ENCODE data around the gene ESYT2.
"Not testable (repeated sequence)": the region's sequence is repeated elsewhere in the genome, so short reads cannot be mapped to it uniquely, and the experiment has no call there.

ESYT2 gene

DNA sequence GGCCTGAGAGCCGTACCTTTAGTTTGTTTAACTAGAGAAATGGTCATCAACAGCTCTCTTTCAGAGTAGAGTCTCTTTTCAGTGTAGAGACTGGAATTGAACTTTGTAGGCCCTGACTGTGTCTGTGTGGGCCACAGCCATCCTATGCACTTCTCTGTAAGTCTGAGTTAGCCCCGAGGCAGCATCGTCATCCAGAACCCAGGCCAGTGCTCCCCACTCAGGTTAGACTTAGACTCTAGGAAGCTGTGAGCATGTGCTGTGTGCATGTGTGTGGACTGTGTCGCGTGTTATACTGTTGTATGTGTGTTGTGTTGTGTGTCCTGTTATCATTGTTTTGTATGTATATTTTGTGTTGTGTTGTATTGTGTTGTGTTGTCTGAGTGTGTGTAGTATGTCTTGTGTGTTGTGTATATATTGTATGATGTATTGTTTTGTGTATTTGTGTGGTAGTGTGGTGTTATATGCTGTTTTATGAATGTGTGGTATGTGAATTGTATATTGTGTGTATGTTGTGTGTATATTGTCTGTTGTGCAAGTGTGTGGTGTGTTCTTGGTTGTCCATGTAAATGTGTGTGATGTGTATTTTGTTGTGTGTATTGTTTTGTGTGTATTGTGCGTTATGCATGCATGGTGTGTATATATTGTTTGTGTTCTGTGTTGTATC, 106.6 kb downstream of the ESYT2 start:
- in situ Hi-C loops (cut with MboI; ENCODE audit: low pct_unique_long_range_greater_than_20kb, low sequenced_read_pairs): no loop called here
- DNase-seq: no peak

GRCh38 chr7:158720112-158720511, 109.2 kb downstream of the ESYT2 start:
- no peak for DNase-seq
- in situ Hi-C loops (cut with MboI; ENCODE audit: low pct_unique_long_range_greater_than_20kb, low sequenced_read_pairs): no loop called here

- DNase-seq: no peak
- in situ Hi-C loops (cut with MboI; ENCODE audit: low pct_unique_long_range_greater_than_20kb, low sequenced_read_pairs): no loop called here
These were observed 112.5 kb downstream of the ESYT2 start for GRCh38 chr7:158716802-158717201.

DNA sequence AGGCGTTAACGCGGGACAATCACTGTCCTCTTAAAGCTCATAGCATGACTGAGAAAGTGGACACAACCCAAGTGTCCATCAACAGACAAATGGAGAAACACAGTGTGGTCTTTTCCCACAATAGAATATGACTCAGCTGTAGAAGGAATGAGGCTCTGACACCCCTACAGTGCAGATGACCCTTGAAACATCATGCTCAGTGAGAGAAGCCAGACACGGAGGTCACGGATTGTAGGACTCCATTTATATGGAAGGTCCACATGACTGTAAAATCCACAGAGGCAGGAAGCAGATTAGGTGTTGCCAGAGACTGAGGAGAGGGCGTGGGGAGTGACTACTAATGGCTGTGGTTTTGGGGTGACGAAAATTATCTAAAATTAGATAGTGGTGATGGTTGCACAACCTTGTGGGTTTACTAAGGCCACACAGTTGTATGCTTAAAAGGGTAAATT, 118.6 kb downstream of the ESYT2 start:
- peak; percentile 95 for DNase-seq
- in situ Hi-C loops (cut with MboI; ENCODE audit: low pct_unique_long_range_greater_than_20kb, low sequenced_read_pairs): no loop called here

GRCh38 chr7:158707610-158708009, 121.7 kb downstream of the ESYT2 start:
- in situ Hi-C loops (cut with MboI; ENCODE audit: low pct_unique_long_range_greater_than_20kb, low sequenced_read_pairs): no loop called here
- no peak for DNase-seq

DNA sequence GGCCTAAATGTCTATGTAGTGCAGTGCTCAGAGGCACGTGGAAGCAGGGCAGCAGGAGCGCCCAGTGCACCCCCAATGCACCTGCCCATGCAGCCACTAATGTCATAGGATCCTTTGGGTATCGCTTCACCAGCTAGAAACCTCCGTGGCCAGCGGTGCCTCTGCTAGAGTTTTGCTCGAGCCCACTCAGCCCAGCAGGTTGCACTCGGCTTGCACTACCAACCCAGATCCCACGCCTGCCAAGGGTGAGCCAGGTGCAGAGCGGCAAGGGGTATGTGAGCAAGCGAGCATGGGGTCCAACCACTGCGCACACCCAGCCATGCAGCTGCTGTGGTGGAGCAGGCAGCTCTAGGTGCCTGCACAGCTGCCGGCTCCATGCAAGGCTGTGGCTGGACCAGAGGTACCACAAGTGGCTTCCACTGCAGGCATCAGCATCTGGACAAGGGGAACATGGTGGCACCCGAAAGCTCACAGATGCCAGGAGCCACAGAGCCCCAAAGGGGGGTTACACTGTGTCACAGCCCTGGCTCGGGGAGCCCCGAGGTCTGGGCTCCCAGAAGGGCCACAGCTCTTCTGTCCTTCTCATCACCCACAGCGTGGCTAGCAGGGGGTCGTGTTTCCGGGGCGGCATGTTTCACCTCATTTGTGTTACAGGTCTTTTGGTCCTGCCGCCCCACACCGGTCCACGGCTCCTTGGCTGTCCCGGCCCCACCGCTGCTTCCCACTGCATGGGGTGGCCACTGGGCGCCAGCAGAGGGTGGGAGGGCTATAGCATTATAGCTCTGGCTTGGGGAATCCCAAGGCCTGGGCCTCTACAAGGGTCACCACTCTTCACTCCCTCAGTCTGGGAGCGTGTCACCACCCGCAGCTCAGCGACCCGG, 122.4 kb downstream of the ESYT2 start:
- in situ Hi-C loops (cut with MboI; ENCODE audit: low pct_unique_long_range_greater_than_20kb, low sequenced_read_pairs): no loop called here

GRCh38 chr7:158706273-158706704, 123.0 kb downstream of the ESYT2 start:
- DNase-seq: peak; percentile 64
- in situ Hi-C loops (cut with MboI; ENCODE audit: low pct_unique_long_range_greater_than_20kb, low sequenced_read_pairs): no loop called here

More for the DNA sequence above, 122.4 kb downstream of the ESYT2 start:
- DNase-seq: no peak

DNA sequence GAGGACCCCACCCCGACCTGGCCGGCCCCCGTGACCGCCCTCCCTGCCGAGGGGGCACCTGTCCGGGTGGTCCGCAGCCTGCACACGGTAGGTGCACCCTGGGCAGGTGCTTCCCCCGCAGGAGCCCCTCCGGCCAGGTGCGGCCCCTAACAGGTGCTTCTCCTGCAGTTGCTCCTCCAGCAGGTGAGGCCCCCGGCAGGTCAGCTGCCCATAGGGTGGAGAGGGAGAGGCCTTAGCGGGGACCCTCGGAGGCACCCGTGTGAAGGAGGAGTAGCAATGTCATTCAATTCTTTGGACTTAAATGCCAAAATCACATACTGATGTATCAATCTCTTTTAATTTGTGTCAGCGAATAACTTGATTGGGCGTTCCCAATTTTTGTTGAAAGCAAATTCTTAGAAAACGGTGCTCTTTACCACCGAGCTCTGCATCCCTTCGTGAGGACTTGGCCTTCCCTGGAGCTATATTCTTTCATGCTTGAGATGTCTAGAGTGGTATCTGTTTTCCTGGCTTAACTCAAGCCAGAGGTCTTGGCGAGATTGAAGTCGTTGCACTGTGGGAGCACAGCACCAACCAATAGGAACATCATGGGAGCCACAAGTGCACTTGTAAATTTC, 124.0 kb downstream of the ESYT2 start:
- in situ Hi-C loops (cut with MboI; ENCODE audit: low pct_unique_long_range_greater_than_20kb, low sequenced_read_pairs): no loop called here
- no peak for DNase-seq

DNA sequence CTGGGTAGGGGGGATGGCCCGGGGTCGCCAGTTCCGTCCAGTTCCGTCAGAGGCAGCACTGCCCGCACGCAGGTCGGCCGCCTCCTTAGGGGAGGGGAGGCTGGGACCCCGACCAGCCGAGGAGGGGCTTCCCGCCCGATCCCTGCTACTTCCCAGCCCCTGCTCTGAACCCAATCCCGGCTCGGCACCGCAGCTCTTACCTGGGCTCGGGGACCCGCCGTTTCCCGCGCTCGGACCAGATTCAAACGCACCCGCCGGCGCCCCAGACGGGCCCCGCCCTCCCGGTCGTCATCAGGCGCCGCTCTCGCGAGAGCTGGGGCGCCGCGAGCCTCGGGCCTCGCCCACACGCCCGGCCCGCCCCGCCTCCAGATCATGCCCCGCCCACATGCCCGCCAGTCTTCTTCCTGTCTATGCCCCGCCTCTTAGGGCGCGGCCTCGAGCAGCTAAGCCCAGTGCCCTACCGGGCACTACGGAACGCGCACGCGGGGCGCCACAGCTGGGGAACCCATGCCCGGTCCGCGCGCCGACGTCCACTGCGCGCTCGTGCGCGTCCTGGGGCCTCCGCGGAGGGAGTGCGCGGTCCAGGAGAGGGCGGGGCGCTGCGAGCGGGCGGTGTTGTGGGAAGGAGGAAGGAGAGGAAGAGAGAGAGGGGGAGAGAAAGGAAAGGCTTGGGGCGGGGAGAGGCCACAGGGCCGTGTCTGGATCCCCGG, 124.6 kb downstream of the ESYT2 start, which contains the start of gene NCAPG2:
Gene NCAPG2 (minus strand): TSS at position 281 of the 710 bp plus-strand sequence. CDS start 2,905 bp downstream, outside the sequence.
- DNase-seq: peak; percentile 98
- in situ Hi-C loops (cut with MboI; ENCODE audit: low pct_unique_long_range_greater_than_20kb, low sequenced_read_pairs): no loop called here

DNA sequence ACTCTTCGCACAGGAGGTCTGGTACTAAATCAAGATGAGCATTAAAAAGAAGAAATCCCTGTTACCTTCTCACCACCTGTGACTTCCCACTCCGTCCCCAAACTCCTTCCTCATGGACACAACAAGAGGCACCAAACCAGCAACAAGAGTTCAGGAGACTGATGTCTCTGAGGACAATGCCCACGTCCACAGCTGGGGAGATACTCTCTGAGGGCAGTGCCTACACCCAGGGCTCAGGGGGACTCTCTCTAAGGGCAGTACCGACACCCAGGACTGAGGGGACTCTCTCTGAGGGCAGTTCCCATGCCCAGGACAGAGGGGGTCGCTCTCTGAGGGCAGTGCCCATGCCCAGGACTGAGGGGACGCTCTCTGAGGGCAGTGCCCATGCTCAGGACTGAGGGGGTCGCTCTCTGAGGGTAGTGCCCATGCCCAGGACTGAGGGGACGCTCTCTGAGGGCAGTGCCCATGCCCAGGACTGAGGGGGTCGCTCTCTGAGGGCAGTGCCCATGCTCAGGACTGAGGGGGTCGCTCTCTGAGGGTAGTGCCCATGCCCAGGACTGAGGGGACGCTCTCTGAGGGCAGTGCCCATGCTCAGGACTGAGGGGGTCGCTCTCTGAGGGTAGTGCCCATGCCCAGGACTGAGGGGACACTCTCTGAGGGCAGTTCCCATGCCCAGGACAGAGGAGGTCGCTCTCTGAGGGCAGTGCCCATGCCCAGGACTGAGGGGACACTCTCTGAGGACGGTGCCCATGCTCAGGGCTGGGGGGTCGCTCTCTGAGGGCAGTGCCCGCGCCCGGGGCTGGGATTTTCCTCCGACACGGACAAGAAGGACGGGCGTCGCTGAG, 125.4 kb downstream of the ESYT2 start:
- in situ Hi-C loops (cut with MboI; ENCODE audit: low pct_unique_long_range_greater_than_20kb, low sequenced_read_pairs); DNase-seq: not testable (repeated sequence)

DNA sequence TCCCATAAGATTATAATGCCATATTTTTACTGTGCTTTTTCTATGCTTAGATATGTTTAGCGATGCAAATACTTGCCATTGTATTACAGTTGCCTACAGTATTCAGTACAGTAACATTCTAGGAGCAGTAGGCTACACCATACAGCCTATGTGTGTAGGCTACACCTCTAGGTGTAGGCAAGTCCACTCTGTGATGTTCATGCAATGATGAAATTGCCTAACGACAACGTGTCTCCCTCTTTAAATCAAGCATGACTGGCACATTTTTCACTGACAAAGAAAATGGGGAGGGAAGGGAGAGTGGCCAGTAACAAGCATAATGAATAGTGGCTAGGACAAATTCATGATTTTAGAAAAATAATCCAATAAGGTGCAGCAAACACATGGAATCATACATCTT, 126.4 kb downstream of the ESYT2 start:
- DNase-seq: no peak

GRCh38 chr7:158702196-158702595, 127.1 kb downstream of the ESYT2 start:
- in situ Hi-C loops (cut with MboI; ENCODE audit: low pct_unique_long_range_greater_than_20kb, low sequenced_read_pairs): no loop called here
- DNase-seq: no peak

More for the DNA sequence above, 126.4 kb downstream of the ESYT2 start:
- in situ Hi-C loops (cut with MboI; ENCODE audit: low pct_unique_long_range_greater_than_20kb, low sequenced_read_pairs): no loop called here

DNA sequence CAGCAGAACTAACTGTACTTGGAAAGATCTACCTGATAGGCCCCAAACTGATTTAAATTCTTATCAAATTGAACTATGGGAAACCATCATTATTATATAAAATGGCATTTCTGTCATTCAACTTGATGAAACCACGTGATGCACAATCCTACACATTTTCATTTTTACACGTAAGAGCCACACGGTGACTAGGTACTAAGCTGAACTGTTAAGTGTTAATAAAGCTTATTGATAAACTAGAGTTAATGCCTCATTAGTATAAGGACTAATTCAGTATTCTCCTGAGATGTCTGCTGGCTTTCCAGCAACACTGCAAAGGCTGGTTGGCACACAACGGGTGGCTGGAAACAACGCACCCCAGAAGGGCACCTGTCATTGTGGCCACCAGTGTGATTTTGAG, 129.3 kb downstream of the ESYT2 start:
- in situ Hi-C loops (cut with MboI; ENCODE audit: low pct_unique_long_range_greater_than_20kb, low sequenced_read_pairs): no loop called here
- DNase-seq: no peak

DNA sequence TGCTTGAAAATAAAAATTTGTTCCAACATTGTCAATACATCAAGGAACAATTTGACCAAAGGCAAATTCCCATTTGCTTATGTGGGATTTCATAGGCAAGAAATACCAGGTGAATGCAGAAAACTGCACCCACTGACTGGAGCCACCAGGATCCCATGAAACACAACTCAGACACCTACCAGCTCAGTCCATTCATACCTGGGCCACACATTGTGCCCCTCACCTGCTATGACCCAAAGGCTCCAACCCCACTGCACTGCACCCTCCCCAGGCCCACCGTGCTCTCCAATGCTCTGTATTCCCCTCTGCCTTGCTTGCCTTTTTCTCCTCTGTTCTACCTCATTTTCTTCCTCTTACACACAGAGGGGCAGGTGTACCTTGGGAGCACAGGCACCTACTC, 130.0 kb downstream of the ESYT2 start:
- no peak for DNase-seq
- in situ Hi-C loops (cut with MboI; ENCODE audit: low pct_unique_long_range_greater_than_20kb, low sequenced_read_pairs): no loop called here

DNA sequence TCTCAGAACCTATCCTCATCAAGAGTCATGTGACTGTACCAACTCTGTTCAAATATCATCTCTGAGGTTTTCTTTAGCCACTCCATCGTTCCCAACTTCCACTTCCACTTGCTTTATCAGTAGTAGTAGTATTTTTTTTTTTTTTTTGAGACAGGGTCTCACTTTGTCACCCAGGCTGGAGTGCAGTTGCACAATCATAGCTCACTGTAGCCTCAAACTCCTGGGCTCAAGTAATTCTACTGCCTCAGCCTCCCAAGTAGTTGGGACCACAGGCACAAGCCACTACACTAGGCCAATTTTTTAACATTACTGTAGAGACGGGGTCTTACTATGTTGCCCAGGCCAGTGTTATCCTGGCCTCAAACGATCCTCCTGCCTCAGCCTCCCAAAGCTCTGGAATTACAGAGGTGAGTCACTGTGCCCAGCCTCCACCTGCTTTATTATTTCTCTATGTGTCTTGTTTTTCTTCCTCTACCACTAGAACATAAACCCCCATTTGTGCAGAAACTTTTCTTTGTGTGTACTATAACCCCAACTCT, 130.6 kb downstream of the ESYT2 start:
- in situ Hi-C loops (cut with MboI; ENCODE audit: low pct_unique_long_range_greater_than_20kb, low sequenced_read_pairs): no loop called here
- DNase-seq: no peak

- in situ Hi-C loops (cut with MboI; ENCODE audit: low pct_unique_long_range_greater_than_20kb, low sequenced_read_pairs); DNase-seq: not testable (repeated sequence)
These were observed 131.7 kb downstream of the ESYT2 start for GRCh38 chr7:158697597-158697996.

DNA sequence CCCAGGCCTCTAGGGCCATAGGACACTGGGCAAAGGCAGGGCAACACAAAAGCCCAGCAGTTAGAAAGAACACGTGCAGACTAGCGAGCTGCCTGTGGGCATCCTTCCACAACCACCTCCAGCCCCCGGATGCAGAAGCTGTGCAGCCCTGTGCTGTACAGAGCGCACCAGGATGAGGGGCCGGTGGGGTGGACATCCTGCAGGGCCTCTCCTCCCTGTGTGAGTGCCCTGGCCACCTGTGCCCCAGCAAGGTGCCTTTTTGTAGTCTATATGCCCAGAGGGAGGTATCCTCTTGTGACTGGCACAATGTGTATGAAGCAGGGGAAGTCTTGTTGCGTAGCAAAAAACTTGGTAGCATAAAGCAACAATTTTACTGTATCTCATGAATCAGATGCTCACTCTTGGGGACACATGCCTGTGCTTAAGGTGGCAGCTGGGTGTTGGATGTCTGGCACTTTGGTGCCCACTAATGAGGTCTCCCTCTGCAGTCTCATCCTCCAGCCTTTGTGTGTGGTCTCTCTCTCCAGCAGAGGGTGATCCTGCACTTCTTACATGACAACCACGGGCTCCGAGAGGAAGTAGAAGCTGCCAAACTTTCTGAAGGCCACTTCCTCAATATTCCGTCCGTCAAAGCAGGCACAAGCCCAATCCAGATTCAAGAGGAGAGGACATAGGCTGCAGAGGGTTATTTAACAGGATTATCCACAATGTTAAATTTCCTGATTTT, 133.4 kb downstream of the ESYT2 start:
- peak; percentile 88 for DNase-seq
- in situ Hi-C loops (cut with MboI; ENCODE audit: low pct_unique_long_range_greater_than_20kb, low sequenced_read_pairs): no loop called here
